Effector memory CD4-positive, alpha-beta T cell (primary cell): ENCODE measurements around the gene ZNF587.
A peak's percentile ranks its signal among the peaks of the same experiment; 100 is the strongest.
"Not testable (repeated sequence)": the region's sequence is repeated elsewhere in the genome, so short reads cannot be mapped to it uniquely, and the experiment has no call there.

ENCODE experiments used
- DNase-seq, 3 donors: peaks; one replicate each; pipeline ENCODE4 v3.0.0-alpha.2; 2020
- H3K27ac ChIP-seq: 2 replicates; pipeline ENCODE4 v1.7.0; 2013; ENCODE audit warnings: mild to moderate bottlenecking, low read length, moderate library complexity; ENCODE audit not compliant: insufficient read depth, poor library complexity, severe bottlenecking
- H3K27me3 ChIP-seq: replicated peaks from 2 replicates; pipeline ENCODE4 v1.7.0; 2013; ENCODE audit warnings: mild to moderate bottlenecking, low read length; ENCODE audit not compliant: insufficient read depth, control insufficient read depth, poor library complexity, severe bottlenecking
- H3K36me3 ChIP-seq: 2 replicates; pipeline ENCODE4 v1.7.0; 2013; ENCODE audit warnings: mild to moderate bottlenecking, low read length, moderate library complexity; ENCODE audit not compliant: control insufficient read depth, insufficient read depth
- H3K4me1 ChIP-seq: 2 replicates; pipeline ENCODE4 v1.7.0; 2013; ENCODE audit warnings: low read length, mild to moderate bottlenecking; ENCODE audit not compliant: control insufficient read depth, insufficient read depth, poor library complexity, severe bottlenecking
- H3K4me3 ChIP-seq: 2 replicates; pipeline ENCODE4 v1.7.0; 2013; ENCODE audit warnings: low read length, low read depth, mild to moderate bottlenecking; ENCODE audit not compliant: insufficient read depth, poor library complexity, severe bottlenecking
- H3K9me3 ChIP-seq: 2 replicates; pipeline ENCODE4 v1.7.0; 2013; ENCODE audit warnings: mild to moderate bottlenecking, low read length, moderate library complexity; ENCODE audit not compliant: control insufficient read depth

ZNF587 gene

DNA sequence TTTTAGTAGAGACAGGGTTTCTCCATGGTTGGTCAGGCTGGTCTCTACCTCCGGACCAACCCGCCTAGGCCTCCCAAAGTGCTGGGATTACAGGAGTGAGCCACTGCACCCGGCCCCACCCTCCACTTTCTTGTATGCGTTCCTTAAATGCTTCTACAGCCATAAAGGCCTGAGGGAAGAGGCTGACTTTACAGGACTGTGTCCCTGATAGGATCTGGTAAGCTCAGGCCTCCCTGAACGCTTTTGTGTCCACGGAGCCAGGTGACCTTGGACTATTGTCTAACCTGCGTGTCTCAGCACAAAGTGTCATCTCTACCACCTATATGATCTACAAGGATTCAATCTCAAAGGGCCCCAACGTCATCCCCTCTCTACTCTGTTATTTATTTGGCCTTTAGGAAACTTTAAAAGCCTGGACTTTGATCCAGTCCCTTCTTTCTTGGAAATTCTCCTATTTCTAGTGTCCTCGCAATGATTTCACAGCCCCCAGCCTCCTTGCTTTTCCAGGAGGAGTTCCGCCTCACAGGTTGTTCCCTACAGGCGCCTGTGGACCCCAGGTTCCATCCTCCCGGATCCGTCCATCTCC is 35.6 kb upstream of the ZNF587 start:
- Histone ChIP-seq H3K4me1 (peaks cover 23% of the 10 kb centered on the region), H3K27ac (peak overlapping the region; percentile 79), H3K27me3 (no peaks in the 10 kb centered on the region), H3K4me3 (peak overlapping the region; percentile 99), H3K36me3 (peaks cover 14% of the 10 kb centered on the region), H3K9me3 (no peaks in the 10 kb centered on the region)
- DNase-seq: no peak

DNA sequence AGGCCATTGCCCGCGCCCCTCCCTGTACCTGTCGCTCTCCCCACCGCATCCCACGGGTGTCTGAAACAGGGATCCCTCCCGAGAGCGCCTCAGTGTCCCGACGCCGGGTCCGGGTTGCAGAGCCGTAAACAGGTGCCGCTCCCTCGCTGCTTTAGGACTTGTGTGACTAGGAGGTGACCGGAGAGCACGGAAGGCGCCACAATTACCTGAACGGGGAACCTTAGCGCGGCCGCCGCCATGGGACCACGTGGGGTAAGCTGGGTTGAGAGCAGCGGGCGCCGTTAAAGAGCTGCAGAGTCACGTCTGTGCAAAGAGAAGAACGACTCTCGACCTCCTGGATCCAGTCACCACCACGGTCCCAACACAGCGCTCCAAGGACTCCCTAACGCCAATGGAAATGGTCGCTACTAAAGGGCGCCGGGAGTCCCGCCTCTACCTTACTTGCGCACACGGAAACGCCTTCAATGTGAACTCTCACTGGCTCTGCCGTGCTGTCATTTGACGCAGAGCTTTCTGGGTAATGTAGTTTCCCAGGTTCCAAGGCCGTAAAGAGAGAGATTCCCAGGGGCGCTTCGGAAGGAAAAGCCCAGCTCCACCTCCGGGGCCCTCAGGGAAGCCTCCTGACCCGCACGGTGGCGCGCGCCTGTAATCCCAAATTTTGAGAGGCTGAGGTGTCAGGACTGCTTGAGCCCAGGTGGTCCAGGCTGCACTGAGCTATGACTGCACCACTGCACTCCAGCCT is 35.0 kb upstream of the ZNF587 start, which contains the start of gene ZNF552:
ZNF552 (minus strand) TSS at position 409 of the 742 bp plus-strand sequence; CDS start at position 239, 170 bp downstream.
- H3K4me1 ChIP-seq: peaks cover 23% of the 10 kb centered on the region
- H3K9me3 ChIP-seq: no peaks in the 10 kb centered on the region
- H3K27me3 ChIP-seq: no peaks in the 10 kb centered on the region
- H3K4me3 ChIP-seq: peak within 1 kb of the TSS; percentile 99
- peaks cover 8% of the 10 kb centered on the region for H3K36me3 ChIP-seq
- peak; percentile 62 to 73 (median 66) for DNase-seq
- peak within 1 kb of the TSS; percentile 79 for H3K27ac ChIP-seq

DNA sequence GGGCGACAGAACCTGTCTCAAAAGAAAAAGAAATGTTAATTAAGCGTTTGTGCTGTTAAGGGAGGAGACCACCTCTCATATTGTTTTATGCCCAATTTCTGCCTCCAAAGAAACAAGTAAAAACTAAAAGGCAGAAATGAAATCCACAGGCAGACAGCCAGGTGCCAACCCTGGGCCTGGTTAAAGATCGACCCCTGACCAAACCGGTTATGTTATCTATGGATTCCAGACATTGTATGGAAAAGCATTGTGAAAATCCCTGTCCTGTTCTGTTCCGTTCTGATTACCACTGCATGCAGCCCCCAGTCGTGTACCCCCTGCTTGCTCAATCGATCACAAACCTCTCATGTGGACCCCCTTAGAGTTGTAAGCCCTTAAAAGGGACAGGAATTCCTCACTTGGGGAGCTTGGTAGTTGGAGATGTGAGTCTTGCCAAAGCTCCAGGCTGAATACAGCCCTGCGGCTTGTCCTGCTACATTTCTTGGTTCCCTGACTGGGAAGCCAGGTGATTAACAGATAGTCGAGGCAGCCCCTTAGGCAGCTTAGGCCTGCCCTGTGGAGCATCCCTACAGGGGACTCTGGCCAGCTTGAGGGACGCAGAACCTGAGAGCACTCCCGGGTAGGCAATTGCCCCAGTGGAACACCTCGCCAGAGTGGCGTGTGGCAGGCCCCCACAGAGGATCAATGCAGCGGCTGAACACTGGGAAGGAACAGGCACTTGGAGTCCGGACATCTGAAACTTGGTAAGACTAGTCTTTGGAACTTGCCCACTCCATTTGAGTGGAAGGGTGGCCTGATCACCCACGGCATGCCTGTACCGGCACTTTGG is 34.2 kb upstream of the ZNF587 start:
- no peak for DNase-seq
- Histone ChIP-seq H3K27me3 (no peaks in the 10 kb centered on the region), H3K36me3 (peaks cover under 1% of the 10 kb centered on the region), H3K4me1 (peaks cover 28% of the 10 kb centered on the region), H3K4me3 (peak overlapping the region; percentile 99), H3K27ac (peak overlapping the region; percentile 79), H3K9me3 (no peaks in the 10 kb centered on the region)

DNA sequence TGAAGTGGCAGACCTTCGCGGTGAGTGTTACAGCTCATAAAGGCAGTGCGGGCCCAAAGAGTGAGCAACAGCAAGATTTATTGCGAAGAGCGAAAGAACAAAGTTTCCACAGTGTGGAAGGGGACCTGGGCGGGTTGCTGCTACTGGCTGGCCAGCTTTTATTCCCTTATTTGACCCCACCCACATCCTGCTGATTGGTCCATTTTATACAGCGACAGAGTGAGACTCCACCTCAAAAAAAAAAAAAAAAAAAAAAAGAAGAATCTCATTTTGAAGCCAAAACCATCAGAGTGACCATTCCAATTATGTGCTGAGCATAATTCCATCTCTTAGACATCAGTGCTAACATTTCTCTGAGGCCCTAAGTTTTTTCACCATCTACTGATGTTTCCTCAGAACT is 33.0 kb upstream of the ZNF587 start:
- Histone ChIP-seq H3K4me1 (peaks cover 32% of the 10 kb centered on the region), H3K27ac (no peak overlapping the region), H3K36me3 (no peaks in the 10 kb centered on the region), H3K27me3 (no peaks in the 10 kb centered on the region), H3K4me3 (no peak overlapping the region), H3K9me3 (no peaks in the 10 kb centered on the region)
- no peak for DNase-seq

DNA sequence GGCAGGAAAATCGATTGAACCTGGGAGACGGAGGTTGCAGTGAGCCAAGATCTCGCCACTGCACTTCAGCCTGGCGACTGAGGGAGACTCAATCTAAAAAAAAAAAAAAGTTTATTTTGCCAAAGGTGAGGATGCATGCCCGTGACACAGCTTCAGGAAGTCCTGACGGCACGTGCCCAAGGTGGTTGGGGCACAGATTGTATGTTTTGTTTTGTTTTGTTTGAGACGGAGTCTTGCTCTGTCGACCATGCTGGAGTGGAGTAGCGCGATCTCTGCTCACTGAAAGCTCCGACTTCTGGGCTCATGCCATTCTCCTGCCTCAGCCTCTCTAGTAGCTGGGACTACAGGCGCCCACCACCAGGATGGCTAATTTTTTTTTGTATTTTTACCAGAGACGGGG is 31.7 kb upstream of the ZNF587 start:
- no peaks in the 10 kb centered on the region for H3K9me3 ChIP-seq
- no peak overlapping the region for H3K4me3 ChIP-seq
- no peak overlapping the region for H3K27ac ChIP-seq
- H3K27me3 ChIP-seq: no peaks in the 10 kb centered on the region
- DNase-seq: no peak
- H3K36me3 ChIP-seq: no peaks in the 10 kb centered on the region
- peaks cover 31% of the 10 kb centered on the region for H3K4me1 ChIP-seq

DNA sequence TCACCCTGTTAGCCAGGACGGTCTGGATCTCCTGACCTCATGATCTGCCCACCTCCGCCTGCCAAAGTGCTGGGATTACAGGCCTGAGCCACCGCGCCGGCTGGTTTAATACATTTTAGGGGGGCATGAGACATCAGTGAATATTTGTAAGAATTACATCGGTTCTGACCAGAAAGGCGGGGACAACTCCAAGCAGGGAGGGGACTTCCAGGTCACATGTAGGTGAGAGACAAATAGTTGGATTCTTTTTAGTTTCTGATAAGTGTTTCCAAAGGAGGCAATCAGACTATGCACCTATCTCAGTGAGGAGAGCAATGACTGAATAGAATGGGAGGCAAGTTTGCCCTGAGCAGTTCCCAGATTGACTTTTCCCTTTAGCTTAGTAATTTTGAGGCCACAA is 31.3 kb upstream of the ZNF587 start:
- Histone ChIP-seq H3K4me3 (no peak overlapping the region), H3K27ac (no peak overlapping the region), H3K36me3 (no peaks in the 10 kb centered on the region), H3K9me3 (no peaks in the 10 kb centered on the region), H3K27me3 (no peaks in the 10 kb centered on the region), H3K4me1 (peaks cover 27% of the 10 kb centered on the region)
- DNase-seq: no peak

DNA sequence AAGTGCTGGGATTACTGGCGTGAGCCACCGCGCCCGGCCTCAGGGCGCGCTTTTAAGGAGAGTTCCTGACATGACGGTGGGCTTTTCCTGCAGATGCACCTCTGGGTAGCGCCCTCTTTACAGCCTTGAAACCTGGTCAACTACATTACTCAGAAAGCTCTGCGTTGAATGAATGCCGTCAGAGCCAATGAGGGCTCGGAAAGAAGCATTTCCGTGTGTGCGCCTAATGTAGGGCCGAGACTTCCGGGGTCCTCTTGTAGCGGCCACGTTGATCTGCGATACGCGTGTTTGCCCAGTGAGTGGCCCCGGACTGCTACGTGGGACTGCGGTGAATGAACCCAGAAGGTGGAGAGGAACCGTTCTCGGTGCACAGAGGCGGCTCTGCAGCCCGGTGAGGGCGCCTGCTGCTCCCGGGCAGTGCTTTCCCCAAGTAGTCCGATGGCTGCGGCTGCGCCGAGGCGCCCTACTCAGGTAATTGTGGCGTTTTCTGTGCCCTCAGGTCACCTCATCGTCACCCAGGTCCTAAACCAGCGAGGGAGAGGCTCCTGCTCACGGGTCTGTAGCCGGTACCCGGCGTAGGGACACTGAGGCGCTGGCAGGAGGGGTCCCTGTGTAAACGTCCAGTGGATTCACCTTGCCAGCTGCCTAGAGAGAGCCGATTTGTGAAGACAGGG is 30.0 kb upstream of the ZNF587 start:
- Histone ChIP-seq H3K36me3 (no peaks in the 10 kb centered on the region), H3K27ac (peak overlapping the region; percentile 84), H3K4me1 (peaks cover 17% of the 10 kb centered on the region), H3K4me3 (peak overlapping the region; percentile 90), H3K27me3 (no peaks in the 10 kb centered on the region), H3K9me3 (no peaks in the 10 kb centered on the region)
- peak; percentile 71 to 79 (median 76) for DNase-seq

DNA sequence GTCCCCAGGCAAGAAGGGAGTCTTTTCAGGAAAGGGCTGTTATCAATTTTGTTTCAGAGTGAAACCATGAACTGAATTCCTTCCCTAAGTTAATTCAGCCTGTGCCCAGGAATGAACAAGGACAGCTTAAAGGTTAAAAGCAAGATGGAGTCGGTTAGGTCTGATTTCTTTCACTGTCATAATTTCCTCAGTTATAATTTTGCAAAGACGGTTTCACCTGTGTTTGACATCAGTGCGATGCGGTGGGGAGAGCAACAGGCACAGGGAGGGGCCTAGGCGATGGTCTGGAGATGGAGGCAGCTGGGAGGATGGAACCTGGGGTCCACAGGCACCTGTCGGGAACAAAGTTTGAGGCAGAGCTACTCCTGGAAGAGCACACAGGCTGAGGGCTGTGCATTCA is 29.1 kb upstream of the ZNF587 start:
- DNase-seq: no peak
- H3K9me3 ChIP-seq: no peaks in the 10 kb centered on the region
- H3K4me3 ChIP-seq: peak overlapping the region; percentile 90
- H3K36me3 ChIP-seq: no peaks in the 10 kb centered on the region
- peaks cover 12% of the 10 kb centered on the region for H3K4me1 ChIP-seq
- no peak overlapping the region for H3K27ac ChIP-seq
- no peaks in the 10 kb centered on the region for H3K27me3 ChIP-seq

DNA sequence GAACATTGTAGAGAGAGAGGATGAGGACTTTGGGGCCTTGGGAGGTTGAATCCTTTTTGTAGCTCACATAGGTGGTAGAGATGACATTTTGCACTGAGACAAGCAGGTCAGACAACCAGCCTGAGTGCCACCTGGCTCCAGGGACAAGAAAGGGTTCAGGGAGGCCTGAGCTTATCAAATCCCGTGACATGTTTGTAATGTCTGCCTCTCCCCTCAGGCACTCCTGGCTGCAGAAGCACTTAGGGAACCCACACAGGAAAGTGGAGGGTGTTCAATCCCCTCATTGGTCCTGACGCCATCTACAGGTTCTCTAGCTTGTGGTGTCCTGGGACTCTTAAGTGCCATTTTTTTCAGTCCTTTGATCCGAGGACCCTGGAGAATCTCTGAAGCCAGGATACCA is 28.6 kb upstream of the ZNF587 start:
- peaks cover 12% of the 10 kb centered on the region for H3K4me1 ChIP-seq
- not testable (repeated sequence) for DNase-seq, H3K4me3 ChIP-seq, H3K27me3 ChIP-seq, H3K9me3 ChIP-seq, H3K36me3 ChIP-seq, H3K27ac ChIP-seq
